Progenitor cell of endocrine pancreas (in vitro differentiated cells): ENCODE measurements around the gene NUFIP2. TPM values are rescaled to one million over a fixed set of nuclear protein-coding genes. Genes with fewer than 3 reads are reported as not detected.

ENCODE experiments used
- DNase-seq: peaks from one replicate; pipeline ENCODE4 v3.0.0; 2021; ENCODE audit warnings: low spot score; ENCODE audit not compliant: unreplicated experiment
- H3K27ac Mint-ChIP-seq: 2 replicates; pipeline ENCODE4 v1.8.0; 2021; ENCODE audit warnings: mild to moderate bottlenecking, moderate library complexity, mixed read lengths
- H3K27me3 Mint-ChIP-seq: 2 replicates; pipeline ENCODE4 v1.8.0; 2021; ENCODE audit warnings: mixed read lengths
- H3K36me3 Mint-ChIP-seq: 2 replicates; pipeline ENCODE4 v1.8.0; 2022; ENCODE audit warnings: mixed read lengths; ENCODE audit not compliant: insufficient read depth
- H3K4me1 Mint-ChIP-seq: 2 replicates; pipeline ENCODE4 v1.8.0; 2021; ENCODE audit warnings: low read depth, mixed read lengths
- H3K4me3 Mint-ChIP-seq: 2 replicates; pipeline ENCODE4 v1.8.0; 2021; ENCODE audit warnings: low read depth, mild to moderate bottlenecking, moderate library complexity, mixed read lengths
- H3K9me3 Mint-ChIP-seq: 2 replicates; pipeline ENCODE4 v1.8.0; 2021; ENCODE audit warnings: low read depth, mixed read lengths
- total RNA-seq: library from RNA; stranded (reverse); gene quantifications from 2 replicates; pipeline ENCODE4 v1.2.1, GENCODE V29; 2021
- TF ChIP-seq, protein P1 (sequence below): fragments of 200-600 bp; sonication (generic); IDR thresholded peaks from one replicate; pipeline ENCODE4 v1.5.0; 2021; ENCODE audit warnings: antibody characterized with exemption, mild to moderate bottlenecking; ENCODE audit not compliant: unreplicated experiment

The NUFIP2 gene
- total RNA-seq, 1 donor from 2014 or later, result 50.8 TPM

DNA sequence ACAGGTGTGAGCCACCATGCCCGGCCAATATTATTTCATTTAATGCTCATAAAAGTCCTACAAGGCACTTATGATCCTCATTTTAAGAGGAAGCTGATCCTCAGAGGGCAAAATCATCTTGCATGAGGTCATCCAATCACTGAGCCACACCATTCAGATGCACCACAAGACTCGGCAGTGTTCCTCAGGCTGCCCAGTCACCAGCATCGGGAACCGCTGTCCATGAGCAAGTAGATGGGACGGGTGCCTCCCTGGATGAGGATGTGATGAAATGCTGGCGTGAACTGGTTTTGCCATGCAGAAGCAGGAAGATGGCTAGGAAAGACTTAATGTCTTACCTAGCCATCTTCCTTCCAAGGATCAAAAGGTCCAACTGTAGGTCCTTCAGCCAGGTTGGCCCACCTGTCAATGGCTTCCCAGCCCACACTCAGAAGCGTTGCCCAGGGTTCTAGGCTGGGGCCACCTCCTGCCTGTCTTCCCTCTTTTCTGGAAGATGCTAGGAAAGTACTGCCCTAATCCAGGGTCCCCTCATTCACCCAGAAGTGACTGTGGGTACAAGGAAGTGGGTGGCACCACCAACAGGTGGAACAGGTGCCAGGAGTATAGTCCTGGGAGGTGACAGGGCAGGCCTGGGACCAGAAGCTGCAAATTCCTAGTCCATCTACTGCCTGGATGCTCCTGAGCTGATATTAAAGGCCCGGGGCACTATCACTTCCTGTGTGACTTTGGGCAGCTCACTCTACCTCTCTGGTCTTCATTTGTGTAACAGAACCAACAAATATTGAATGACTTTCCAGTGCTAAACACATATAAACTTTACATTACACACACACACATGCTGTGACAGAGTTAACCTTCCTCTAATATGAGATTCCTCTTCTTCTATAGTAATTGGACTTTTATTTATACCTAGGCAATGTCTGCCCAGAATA lies 79.5 kb downstream of the NUFIP2 start:
- no peaks in the 10 kb centered on the region for H3K9me3 Mint-ChIP-seq
- TF ChIP-seq, protein P1, sequence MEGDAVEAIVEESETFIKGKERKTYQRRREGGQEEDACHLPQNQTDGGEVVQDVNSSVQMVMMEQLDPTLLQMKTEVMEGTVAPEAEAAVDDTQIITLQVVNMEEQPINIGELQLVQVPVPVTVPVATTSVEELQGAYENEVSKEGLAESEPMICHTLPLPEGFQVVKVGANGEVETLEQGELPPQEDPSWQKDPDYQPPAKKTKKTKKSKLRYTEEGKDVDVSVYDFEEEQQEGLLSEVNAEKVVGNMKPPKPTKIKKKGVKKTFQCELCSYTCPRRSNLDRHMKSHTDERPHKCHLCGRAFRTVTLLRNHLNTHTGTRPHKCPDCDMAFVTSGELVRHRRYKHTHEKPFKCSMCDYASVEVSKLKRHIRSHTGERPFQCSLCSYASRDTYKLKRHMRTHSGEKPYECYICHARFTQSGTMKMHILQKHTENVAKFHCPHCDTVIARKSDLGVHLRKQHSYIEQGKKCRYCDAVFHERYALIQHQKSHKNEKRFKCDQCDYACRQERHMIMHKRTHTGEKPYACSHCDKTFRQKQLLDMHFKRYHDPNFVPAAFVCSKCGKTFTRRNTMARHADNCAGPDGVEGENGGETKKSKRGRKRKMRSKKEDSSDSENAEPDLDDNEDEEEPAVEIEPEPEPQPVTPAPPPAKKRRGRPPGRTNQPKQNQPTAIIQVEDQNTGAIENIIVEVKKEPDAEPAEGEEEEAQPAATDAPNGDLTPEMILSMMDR, result no peak
- no peaks in the 10 kb centered on the region for H3K36me3 Mint-ChIP-seq
- H3K27me3 Mint-ChIP-seq, result peaks cover 9% of the 10 kb centered on the region
- no peak overlapping the region for H3K27ac Mint-ChIP-seq
- H3K4me1 Mint-ChIP-seq, result peaks cover 3% of the 10 kb centered on the region
- no peak overlapping the region for H3K4me3 Mint-ChIP-seq
- no peak for DNase-seq

DNA sequence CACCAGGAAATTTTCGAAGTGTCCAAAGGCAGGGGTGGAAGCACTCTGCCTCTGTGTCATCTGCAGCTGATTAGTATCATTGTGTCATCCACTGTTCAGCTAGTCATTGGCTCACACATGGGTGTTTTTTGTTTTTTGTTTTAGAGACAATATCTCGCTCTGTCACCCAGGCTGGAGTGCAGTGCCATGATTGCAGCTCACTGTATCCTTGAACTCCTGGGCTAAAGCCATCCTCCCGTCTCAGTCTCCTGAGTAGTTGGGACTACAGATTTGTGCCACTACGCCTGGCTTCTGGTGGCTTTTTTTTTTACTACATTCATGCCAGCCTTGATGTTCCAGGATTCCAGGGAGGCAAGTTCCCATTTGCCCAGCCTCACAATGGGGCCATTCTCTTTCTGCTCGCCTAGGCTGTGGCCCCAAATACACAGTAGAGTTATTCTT lies 81.2 kb downstream of the NUFIP2 start:
- TF ChIP-seq, protein P1, result no peak
- Mint-ChIP-seq H3K4me1 (peaks cover 3% of the 10 kb centered on the region), H3K9me3 (no peaks in the 10 kb centered on the region), H3K27me3 (peaks cover 9% of the 10 kb centered on the region), H3K4me3 (no peak overlapping the region), H3K36me3 (no peaks in the 10 kb centered on the region), H3K27ac (no peak overlapping the region)
- DNase-seq, result no peak

DNA sequence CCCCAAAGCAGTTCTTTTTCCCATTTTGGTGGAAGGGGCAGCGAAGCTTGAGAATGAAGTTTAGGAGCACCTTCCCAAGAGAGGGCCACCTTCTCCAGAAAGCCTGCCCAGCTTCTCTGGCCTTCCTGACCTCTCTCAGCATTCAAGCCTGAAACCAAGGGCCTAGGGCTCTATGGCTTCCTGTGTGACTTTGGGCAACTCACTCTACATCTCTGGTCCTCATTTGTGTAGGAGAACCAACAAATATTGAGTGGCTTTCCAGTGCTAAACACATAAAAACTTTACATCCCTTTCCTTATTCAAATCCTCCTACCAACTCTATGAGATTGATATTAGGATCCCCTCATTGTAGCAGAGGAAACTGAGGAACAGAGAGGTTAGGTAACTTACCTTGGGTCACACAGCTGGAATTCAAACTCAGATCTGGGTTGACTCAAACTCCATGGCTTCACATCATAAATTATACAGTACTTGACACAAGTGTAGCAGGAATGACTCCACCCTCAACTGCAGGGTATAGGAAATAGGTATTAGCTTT lies 81.8 kb downstream of the NUFIP2 start:
- Mint-ChIP-seq H3K4me3 (no peak overlapping the region), H3K4me1 (peaks cover 3% of the 10 kb centered on the region), H3K9me3 (no peaks in the 10 kb centered on the region), H3K27ac (no peak overlapping the region), H3K36me3 (no peaks in the 10 kb centered on the region), H3K27me3 (peaks cover 5% of the 10 kb centered on the region)
- no peak for DNase-seq
- TF ChIP-seq, protein P1, result no peak

DNA sequence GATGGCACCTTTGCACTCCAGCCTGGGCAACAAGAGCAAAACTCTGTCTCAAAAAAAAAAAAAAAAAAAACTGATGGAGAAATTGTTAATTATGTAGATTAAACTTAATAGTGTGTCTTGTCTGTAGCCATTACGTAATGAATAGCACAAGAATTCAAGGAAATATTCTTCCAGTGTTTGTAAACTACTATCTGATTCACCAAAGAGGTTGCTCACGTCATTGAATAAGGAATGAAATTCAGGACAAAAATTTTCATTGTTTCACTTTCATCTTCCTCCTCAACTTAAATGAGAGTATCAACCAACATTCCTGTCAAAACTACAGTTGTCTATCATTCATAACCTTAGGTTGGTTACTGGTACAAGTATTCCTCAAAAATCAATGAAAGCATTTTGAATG lies 83.1 kb downstream of the NUFIP2 start:
- no peaks in the 10 kb centered on the region for H3K36me3 Mint-ChIP-seq
- no peak overlapping the region for H3K4me3 Mint-ChIP-seq
- no peak for DNase-seq
- TF ChIP-seq, protein P1, result no peak
- H3K27ac Mint-ChIP-seq, result no peak overlapping the region
- H3K4me1 Mint-ChIP-seq, result no peaks in the 10 kb centered on the region
- no peaks in the 10 kb centered on the region for H3K9me3 Mint-ChIP-seq
- no peaks in the 10 kb centered on the region for H3K27me3 Mint-ChIP-seq

DNA sequence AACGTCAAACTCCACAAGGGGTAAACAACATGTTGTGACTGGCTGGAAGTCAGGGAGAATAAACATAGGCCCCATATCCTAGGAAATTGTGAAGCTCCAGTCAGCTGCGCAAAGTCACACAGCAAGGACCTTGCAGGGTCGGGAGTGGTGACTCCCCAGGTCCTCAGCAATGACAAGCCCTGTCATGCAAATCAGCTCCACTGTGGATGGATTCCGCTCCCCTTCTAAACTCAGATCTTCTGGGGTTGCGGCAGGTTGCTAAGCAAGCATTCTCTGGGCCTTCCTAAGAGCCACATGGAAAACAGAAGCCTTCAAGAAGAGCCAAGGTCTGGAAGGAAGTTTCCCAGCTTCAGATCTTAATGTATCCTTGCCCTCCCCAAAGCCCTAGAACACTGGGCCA lies 84.9 kb downstream of the NUFIP2 start:
- TF ChIP-seq, protein P1, result no peak
- Mint-ChIP-seq H3K27ac (no peak overlapping the region), H3K4me1 (no peaks in the 10 kb centered on the region)

More for the DNA sequence above, 84.9 kb downstream of the NUFIP2 start:
- H3K36me3 Mint-ChIP-seq, result no peaks in the 10 kb centered on the region
- DNase-seq, result no peak
- H3K9me3 Mint-ChIP-seq, result no peaks in the 10 kb centered on the region
- H3K27me3 Mint-ChIP-seq, result no peaks in the 10 kb centered on the region
- H3K4me3 Mint-ChIP-seq, result no peak overlapping the region
